RKO (cell line): ENCODE data around the gene FLII.
A peak's percentile ranks its signal among the peaks of the same experiment; 100 is the strongest.

Experiments used
- DNase-seq: peaks from one replicate; pipeline ENCODE4 v3.0.0-alpha.2; 2016; ENCODE audit warnings: low spot score

The FLII gene

GRCh38 chr17:18241229-18241871 lies 17.2 kb downstream of the FLII start:
- no peak for DNase-seq

- DNase-seq = no peak
Measured at GRCh38 chr17:18240449-18240848, 18.1 kb downstream of the FLII start.

- no peak for DNase-seq
Measured at GRCh38 chr17:18238299-18238698, 20.2 kb downstream of the FLII start.

DNA sequence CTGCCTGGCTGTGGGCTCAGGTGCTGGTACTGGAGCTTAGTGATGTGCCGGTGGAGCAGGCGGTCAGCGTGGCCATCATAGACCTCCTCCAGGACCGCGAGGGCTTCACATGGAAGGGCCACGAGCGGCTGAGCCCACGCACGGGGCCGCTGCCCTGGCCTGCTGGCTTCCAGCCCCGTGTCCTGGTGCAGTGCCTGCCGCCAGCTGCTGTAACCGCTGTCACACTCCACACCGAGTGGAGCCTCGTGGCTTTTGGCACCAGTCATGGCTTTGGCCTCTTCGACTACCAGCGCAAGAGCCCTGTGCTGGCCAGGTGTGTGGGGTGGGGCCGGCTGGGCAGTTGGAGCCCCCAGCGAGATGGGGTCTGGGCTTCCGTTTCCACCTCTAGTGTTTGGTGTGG lies 21.1 kb downstream of the FLII start:
- no peak for DNase-seq

DNA sequence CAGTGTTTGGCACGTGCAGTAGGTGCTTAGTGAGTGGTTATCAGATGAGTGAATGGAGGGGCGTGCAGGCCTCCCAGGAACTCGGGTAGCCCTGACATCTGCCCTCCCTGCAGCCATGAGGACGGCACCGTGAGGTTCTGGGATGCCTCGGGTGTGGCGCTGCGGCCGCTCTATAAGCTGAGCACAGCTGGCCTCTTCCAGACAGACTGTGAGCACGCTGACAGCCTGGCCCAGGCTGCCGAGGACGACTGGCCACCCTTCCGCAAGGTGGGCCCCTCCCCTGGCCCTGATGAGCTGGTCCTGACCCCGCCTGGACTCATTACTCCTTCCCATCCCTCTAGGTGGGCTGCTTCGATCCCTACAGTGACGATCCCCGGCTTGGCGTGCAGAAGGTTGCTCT lies 22.0 kb downstream of the FLII start:
- no peak for DNase-seq

- DNase-seq = no peak
Measured at GRCh38 chr17:18235743-18236256, 22.7 kb downstream of the FLII start.

DNA sequence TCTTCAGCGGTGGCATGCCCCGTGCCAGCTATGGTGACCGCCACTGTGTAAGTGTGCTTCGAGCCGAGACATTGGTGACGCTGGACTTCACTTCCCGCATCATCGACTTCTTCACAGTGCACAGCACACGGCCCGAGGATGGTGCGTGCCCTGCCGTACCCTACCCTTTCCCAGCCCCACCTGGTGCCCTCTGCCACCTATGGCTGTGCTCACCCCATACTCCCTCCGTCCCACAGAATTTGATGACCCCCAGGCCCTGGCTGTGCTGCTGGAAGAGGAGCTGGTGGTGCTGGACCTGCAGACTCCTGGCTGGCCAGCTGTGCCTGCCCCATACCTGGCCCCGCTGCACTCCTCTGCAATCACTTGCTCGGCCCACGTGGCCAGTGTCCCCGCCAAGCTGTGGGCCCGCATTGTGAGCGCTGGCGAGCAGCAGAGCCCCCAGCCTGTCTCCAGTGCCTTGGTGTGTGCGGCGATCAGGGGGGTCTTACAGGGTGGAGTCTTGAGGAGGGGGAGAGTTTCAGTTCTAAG lies 23.6 kb downstream of the FLII start:
- no peak for DNase-seq

DNA sequence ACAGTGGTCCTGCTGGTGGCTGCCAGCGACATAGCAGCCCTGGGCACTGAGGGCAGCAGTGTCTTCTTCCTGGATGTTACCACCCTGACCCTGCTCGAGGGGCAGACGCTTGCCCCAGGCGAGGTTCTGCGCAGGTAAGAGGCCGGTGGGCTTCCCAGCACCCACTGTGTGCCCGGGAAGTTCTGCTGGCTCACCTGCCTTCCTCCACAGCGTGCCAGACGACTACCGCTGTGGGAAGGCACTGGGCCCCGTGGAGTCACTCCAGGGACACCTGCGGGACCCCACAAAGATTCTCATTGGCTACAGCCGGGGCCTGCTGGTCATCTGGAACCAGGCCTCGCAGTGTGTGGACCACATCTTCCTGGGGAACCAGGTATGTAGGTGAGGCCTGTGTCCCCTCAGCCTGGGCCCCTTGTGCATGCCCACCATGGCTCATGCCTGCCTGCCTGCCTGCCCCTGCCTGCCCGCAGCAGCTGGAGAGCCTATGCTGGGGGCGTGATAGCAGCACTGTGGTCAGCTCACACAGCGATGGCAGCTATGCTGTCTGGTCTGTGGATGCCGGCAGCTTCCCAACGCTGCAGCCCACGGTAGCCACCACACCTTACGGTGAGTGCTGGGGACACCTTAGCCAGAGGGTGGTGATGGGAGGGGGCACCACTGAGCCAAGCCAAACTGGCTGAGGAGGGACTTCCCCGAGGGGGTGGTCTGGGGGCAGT lies 24.6 kb downstream of the FLII start:
- DNase-seq = no peak

GRCh38 chr17:18231164-18231563 lies 27.4 kb downstream of the FLII start:
- no peak for DNase-seq

DNA sequence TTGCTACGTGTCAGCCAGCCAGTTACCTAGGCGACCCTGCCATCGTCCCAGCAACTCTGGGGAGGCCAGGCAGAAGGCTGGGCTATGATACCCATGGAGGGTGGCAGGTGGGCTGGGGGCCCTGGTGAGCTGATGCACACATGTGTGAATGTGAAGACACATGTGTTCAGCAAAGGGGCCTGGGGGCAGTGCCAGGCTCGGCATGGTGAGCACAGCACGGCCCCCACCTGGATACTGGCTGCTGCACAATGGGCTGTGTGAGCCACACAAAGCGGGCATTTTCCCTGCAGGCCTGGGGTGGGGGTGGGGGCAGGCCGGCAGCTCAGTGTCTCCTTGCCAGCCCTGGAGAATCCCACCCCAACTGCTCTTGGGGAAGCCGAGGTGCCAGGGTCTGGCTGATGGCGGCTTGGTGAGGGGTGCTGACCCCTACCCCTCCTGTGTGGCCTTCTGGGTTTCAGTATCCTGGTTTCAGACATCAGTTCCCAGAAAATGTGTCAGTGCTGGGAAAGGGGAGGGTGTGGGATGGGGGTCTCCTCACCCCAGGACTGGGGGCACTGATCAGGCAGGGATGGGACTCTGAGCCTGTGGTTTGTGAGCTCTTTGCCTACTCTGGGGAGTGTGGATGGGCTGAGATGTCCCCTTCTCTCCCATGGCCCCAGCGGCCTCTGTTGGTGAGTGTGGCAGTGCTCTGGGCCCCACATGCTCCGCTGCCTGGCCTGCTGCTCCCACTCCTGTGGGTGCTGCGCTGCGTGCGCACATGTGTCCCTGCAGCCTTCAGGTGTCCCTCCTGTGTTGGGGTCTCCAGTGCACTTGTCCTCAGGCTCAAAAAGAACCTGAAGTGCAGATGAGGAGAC lies 28.0 kb downstream of the FLII start:
- no peak for DNase-seq

DNA sequence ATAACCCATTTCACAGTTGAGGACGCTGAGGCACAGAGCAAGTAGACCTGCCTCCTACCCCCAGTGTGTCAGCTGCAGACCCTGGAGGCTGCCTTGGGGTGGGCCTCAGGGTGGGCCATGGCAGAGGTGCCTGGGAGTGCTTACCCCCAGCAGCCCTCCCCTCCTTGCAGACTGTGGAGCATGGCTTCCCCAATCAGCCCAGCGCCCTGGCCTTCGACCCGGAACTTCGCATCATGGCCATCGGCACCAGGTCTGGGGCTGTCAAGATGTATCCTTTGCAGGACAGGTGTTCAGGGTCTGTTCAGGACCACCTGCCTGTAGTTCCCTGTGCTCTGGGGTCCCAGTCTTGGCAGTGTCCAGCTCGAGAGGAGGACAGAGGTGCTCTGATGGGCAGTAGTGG lies 28.8 kb downstream of the FLII start:
- DNase-seq = no peak

DNA sequence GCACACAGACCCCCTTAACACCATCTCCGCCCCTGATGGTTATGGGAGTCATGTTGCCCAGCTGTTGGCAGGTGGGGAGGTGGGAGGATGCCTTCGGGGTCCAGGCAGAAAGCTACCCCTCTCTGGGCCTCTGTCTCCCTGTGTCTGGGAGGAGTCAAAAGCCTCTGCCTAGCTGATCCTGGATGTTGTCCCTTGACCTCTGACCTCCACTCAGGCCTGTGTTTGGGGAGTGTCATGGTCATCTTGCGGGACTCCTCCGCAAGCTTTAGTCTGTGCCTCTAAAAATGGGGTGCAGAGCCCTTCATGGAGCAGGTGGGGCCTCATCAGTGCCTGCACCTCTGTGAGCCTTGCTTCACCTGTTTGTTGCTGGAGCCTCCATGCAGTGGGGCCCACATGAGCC lies 29.3 kb downstream of the FLII start:
- DNase-seq = no peak

DNA sequence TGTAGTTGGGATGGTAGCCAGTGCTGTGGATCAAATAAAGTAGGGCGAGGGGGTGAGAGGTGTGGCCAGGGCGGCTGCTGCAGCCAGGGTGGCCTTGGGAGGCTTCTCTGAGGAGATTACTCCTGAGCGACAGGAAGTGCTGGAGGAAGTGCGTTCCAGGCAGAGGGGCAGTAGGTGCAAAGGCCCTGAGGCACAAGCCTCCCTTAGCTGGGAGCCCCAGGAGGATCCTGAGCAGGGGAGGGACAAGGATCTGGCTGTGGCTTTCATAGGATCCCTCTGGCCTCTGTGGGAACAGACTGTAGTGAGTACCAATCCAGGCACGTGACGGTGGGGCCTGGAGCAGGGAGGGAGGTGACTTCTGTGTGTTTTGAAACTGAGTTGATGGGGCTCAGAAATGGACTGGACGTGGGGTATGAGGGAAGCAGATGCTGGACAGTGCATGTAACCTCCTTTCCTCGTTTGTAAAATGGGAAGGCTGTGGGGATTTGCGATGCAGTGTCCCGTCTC lies 30.3 kb downstream of the FLII start:
- no peak for DNase-seq

DNA sequence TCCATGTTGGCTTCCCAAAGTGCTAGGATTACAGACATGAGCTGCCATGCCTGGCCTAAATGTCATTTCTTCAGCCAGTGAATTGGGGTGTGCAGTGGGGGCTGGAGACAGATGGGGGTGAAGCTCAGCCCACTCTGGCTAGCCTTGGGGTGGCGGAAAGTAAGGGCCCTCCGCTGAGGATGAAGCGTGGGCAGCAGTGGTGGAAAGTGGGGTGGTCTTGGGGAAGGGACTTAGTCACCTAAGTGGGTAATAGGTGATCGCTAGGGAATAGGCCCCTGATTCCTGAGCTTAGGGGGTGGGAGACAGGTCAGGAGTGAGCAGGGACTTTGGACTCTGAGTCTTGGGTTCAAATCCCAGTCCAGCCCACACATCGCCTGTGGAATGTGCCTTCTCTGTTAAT lies 30.9 kb downstream of the FLII start:
- no peak for DNase-seq

GRCh38 chr17:18226284-18226945 lies 32.1 kb downstream of the FLII start:
- no peak for DNase-seq

- peak; percentile 32 for DNase-seq
Measured at GRCh38 chr17:18225642-18226283, 32.8 kb downstream of the FLII start.

DNA sequence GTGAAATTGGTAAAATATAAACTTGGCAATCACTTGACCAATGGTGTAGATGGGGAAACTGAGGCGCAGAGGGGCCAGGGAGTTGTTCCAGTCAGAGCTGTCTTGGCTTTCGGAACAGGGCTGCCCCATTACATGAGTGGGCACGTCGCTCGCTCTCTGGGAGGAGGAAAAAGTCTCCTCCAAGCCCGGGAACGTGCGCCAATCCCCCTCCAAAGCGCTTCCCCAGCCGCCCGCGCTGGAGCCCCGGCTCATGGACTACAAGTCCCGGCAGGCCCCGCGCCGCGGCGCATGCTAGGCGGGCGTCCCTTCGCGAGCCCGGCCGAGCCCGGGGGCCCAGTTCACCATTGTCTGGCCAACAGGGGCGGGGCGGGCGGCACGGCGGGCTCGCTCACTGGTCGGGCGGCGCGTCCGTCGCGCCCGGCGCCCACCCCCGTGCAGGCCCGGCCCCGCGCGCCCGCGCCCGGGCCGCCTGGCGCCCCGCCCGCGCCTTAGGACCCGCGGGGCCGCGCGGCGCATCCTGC lies 33.4 kb downstream of the FLII start, which contains the start of gene LLGL1:
TSS of gene LLGL1 (plus strand) at position 515 of the 521 bp plus-strand sequence. CDS start 48 bp downstream, outside the sequence.
- peak; percentile 95 for DNase-seq

- no peak for DNase-seq
Measured at GRCh38 chr17:18224387-18225120, 34.0 kb downstream of the FLII start.

GRCh38 chr17:18224053-18224386 lies 34.5 kb downstream of the FLII start:
- DNase-seq = no peak

DNA sequence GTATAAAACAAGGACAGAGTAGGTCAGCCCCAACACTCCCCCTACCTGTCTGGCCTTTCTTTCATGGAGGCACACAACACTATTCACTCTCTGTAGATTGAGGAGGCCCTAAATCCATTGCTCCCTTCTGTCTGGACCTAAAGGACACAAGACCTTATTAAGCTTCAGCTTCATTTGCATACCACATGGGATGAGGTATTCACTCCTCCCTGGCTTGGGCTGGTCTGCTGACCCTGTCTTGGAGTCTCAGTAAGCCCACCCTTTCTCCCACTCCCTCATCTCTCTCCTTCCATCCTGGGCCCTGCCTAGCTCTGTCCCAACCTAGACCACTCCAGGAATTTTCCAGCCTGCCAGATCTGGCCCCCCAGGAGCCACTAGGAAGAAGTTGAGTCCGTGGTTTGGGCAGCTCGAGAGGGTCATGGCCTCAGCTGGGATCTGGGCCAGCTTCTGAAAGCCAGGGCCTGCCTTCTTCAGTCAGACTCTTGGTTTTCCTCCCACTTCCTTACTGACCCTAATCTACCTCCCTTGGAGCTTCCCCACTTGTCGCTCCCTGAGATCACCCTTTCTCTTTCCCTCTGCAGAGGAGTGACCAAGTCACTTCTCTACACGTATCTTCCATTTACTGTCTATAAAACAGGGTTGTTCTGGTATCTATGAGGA lies 39.7 kb downstream of the FLII start:
- no peak for DNase-seq
